Neural cell (in vitro differentiated cells): Measurements from ENCODE around the gene AGRN. TPM values are rescaled to one million over a fixed set of nuclear protein-coding genes. Genes with fewer than 3 reads are reported as not detected.

Source experiments
- H2AFZ ChIP-seq: fragments of 200-600, 300-800 bp; sonication (generic), shearing (Covaris generic); 2 replicates; pipeline ENCODE4 v1.6.0; 2014; ENCODE audit warnings: low read depth, mild to moderate bottlenecking, antibody characterized with exemption, low read length, moderate library complexity
- H3F3A ChIP-seq: fragments of 200-600 bp; shearing (Covaris generic); 2 replicates; pipeline ENCODE4 v1.6.1; 2016; ENCODE audit warnings: mild to moderate bottlenecking, moderate library complexity, mixed read lengths, antibody characterized with exemption, low read length; ENCODE audit not compliant: insufficient read depth, poor library complexity, severe bottlenecking
- H3K27ac ChIP-seq: fragments of 200-600, 300-800 bp; sonication (generic), shearing (Covaris generic); 2 replicates; pipeline ENCODE4 v1.5.1; 2014; ENCODE audit warnings: mild to moderate bottlenecking, low read length, moderate library complexity
- H3K27me3 ChIP-seq: fragments of 300-800, 200-600 bp; sonication (generic), shearing (Covaris generic); 2 replicates; pipeline ENCODE4 v1.6.0; 2014; ENCODE audit warnings: mild to moderate bottlenecking, low read depth, low read length, moderate library complexity; ENCODE audit not compliant: insufficient read depth
- H3K36me3 ChIP-seq: fragments of 300-800, 200-600 bp; sonication (generic), shearing (Covaris generic); 2 replicates; pipeline ENCODE4 v1.5.1; 2014; ENCODE audit warnings: mild to moderate bottlenecking, antibody characterized with exemption, low read length, moderate library complexity; ENCODE audit not compliant: insufficient read depth
- H3K4me2 ChIP-seq: fragments of 300-800, 200-600 bp; sonication (generic), shearing (Covaris generic); 2 replicates; pipeline ENCODE4 v1.6.0; 2014; ENCODE audit warnings: mild to moderate bottlenecking, low read length
- H3K4me3 ChIP-seq: fragments of 300-800, 200-600 bp; sonication (generic), shearing (Covaris generic); 2 replicates; pipeline ENCODE4 v1.5.1; 2014; ENCODE audit warnings: mild to moderate bottlenecking, low read length, moderate library complexity
- H3K79me2 ChIP-seq: fragments of 200-600 bp; shearing (Covaris generic); replicated peaks from 2 replicates; pipeline ENCODE4 v1.6.0; 2014; ENCODE audit warnings: mild to moderate bottlenecking, low read length, moderate library complexity; ENCODE audit not compliant: insufficient read depth
- H3K9ac ChIP-seq: fragments of 300-800, 200-600 bp; sonication (generic), shearing (Covaris generic); 2 replicates; pipeline ENCODE4 v1.6.1; 2016; ENCODE audit warnings: mild to moderate bottlenecking, low read length, mixed read lengths
- H3K9me2 ChIP-seq: fragments of 200-600 bp; shearing (Covaris generic); 2 replicates; pipeline ENCODE4 v1.6.1; 2016; ENCODE audit warnings: mild to moderate bottlenecking, low read length, mixed read lengths; ENCODE audit not compliant: insufficient read depth
- H3K9me3 ChIP-seq: fragments of 200-600, 300-800 bp; sonication (generic), shearing (Covaris generic); 2 replicates; pipeline ENCODE4 v1.6.1; 2016; ENCODE audit warnings: mild to moderate bottlenecking, mixed run types, low read length, moderate library complexity, mixed read lengths
- H4K20me1 ChIP-seq: fragments of 200-600 bp; shearing (Covaris generic); 2 replicates; pipeline ENCODE4 v1.6.1; 2016; ENCODE audit warnings: mild to moderate bottlenecking, mixed run types; ENCODE audit not compliant: insufficient read depth
- CTCF ChIP-seq: fragments of 450-650 bp; IDR thresholded peaks from 2 replicates; pipeline ENCODE4 v1.5.1; 2014; ENCODE audit warnings: antibody characterized with exemption, mild to moderate bottlenecking, moderate library complexity; ENCODE audit not compliant: poor library complexity, severe bottlenecking
- EP300 ChIP-seq: fragments of 450-650 bp; conservative IDR thresholded peaks from 2 replicates; pipeline ENCODE4 v1.6.1; 2014; ENCODE audit warnings: antibody characterized with exemption, mild to moderate bottlenecking, moderate library complexity; ENCODE audit not compliant: poor library complexity, severe bottlenecking
- EZH2 ChIP-seq: fragments of 200-600, 300-800 bp; shearing (Covaris generic), sonication (generic); IDR thresholded peaks from 2 replicates; pipeline ENCODE4 v1.6.1; 2014; ENCODE audit warnings: antibody characterized with exemption, low read length, borderline replicate concordance, mild to moderate bottlenecking; ENCODE audit not compliant: insufficient read depth, poor library complexity, severe bottlenecking
- MXI1 ChIP-seq: fragments of 450-650 bp; conservative IDR thresholded peaks from 2 replicates; pipeline ENCODE4 v1.6.1; 2014; ENCODE audit warnings: antibody characterized with exemption, mild to moderate bottlenecking; ENCODE audit not compliant: poor library complexity, severe bottlenecking
- POLR2AphosphoS5 ChIP-seq: IDR thresholded peaks from 2 replicates; pipeline ENCODE4 v1.6.1; 2012
- RAD21 ChIP-seq: fragments of 450-650 bp; conservative IDR thresholded peaks from 2 replicates; pipeline ENCODE4 v1.6.1; 2014; ENCODE audit warnings: antibody characterized with exemption, mild to moderate bottlenecking, moderate library complexity
- REST ChIP-seq: IDR thresholded peaks from 2 replicates; pipeline ENCODE4 v1.6.1; 2012; ENCODE audit warnings: borderline replicate concordance
- SMC3 ChIP-seq: fragments of 450-650 bp; conservative IDR thresholded peaks from 2 replicates; pipeline ENCODE4 v1.6.1; 2014; ENCODE audit warnings: antibody characterized with exemption, mild to moderate bottlenecking, moderate library complexity; ENCODE audit not compliant: poor library complexity
- TAF1 ChIP-seq: IDR thresholded peaks from 2 replicates; pipeline ENCODE4 v1.6.1; 2012; ENCODE audit warnings: low read depth
- polyA plus RNA-seq: library from polyadenylated mRNA; depleted of rRNA; stranded (reverse); fragments of >200 nt; gene quantifications from 2 replicates; pipeline ENCODE4 v1.2.3, GENCODE V29; 2014

AGRN gene
- polyA plus RNA-seq, 1 donor from 2014 or later = 104 TPM

- H3K79me2 ChIP-seq = no peaks in the 10 kb centered on the region
- H3F3A ChIP-seq = no peaks in the 10 kb centered on the region
- no peak overlapping the region for H3K27ac ChIP-seq
- no peaks in the 10 kb centered on the region for H3K9me3 ChIP-seq
- no peak overlapping the region for H3K9ac ChIP-seq
- H4K20me1 ChIP-seq = no peaks in the 10 kb centered on the region
- no peak overlapping the region for H3K4me2 ChIP-seq
- no peaks in the 10 kb centered on the region for H3K27me3 ChIP-seq
- no peak overlapping the region for H3K4me3 ChIP-seq
- no peak overlapping the region for H2AFZ ChIP-seq
- TF ChIP-seq SMC3 (no peak), RAD21 (no peak), REST (no peak), CTCF (no peak), MXI1 (no peak), POLR2AphosphoS5 (no peak), TAF1 (no peak), EP300 (no peak), EZH2 (no peak)
- H3K9me2 ChIP-seq = no peaks in the 10 kb centered on the region
- no peaks in the 10 kb centered on the region for H3K36me3 ChIP-seq
Observed at GRCh38 chr1:1080951-1081310, 61.0 kb downstream of the AGRN start.

- Histone ChIP-seq H3K4me2 (no peak overlapping the region), H2AFZ (no peak overlapping the region), H3K27me3 (no peaks in the 10 kb centered on the region), H3K9me3 (no peaks in the 10 kb centered on the region), H3K9me2 (no peaks in the 10 kb centered on the region), H3K27ac (no peak overlapping the region), H4K20me1 (no peaks in the 10 kb centered on the region), H3K36me3 (no peaks in the 10 kb centered on the region), H3K4me3 (no peak overlapping the region), H3K9ac (no peak overlapping the region), H3K79me2 (no peaks in the 10 kb centered on the region), H3F3A (no peaks in the 10 kb centered on the region)
- TF ChIP-seq SMC3 = no peak
- TF ChIP-seq CTCF = no peak
- TF ChIP-seq MXI1 = no peak
- no peak for TF ChIP-seq POLR2AphosphoS5
- TF ChIP-seq REST = no peak
- no peak for TF ChIP-seq EZH2
- TF ChIP-seq EP300 = no peak
- TF ChIP-seq TAF1 = no peak
- no peak for TF ChIP-seq RAD21
Observed at GRCh38 chr1:1081311-1082238, 61.7 kb downstream of the AGRN start.
